Vagina (tissue), 2 donors: Measurements from ENCODE around the gene ACTL7A.

ENCODE experiments used
- CTCF ChIP-seq, 3 experiments: fragments of 450-650 bp in 2 of 3; fragments of 200-600 bp in 1 of 3; sonication (generic) in 1 of 3; IDR thresholded peaks; one replicate each; pipeline ENCODE4 v1.5.1; 2017 to 2019; ENCODE audit warnings: antibody characterized with exemption in 3 of 3, mild to moderate bottlenecking in 2 of 3, moderate library complexity in 2 of 3
- POLR2A ChIP-seq, 2 donors: fragments of 450-650 bp; IDR thresholded peaks; one replicate each; pipeline ENCODE4 v1.6.1; 2017; ENCODE audit warnings: antibody characterized with exemption in 2 of 2, mild to moderate bottlenecking in 2 of 2, moderate library complexity in 2 of 2

- no peak for TF ChIP-seq CTCF (IDR thresholded peaks at IDR 0.05)
- TF ChIP-seq POLR2A (IDR thresholded peaks at IDR 0.05), result no peak
These were observed 12.2 kb downstream of the ACTL7A start for GRCh38 chr9:108874058-108874788.
